HL-60 (cell line): ENCODE measurements around the gene CCZ1.
"Not testable (repeated sequence)": the region's sequence is repeated elsewhere in the genome, so short reads cannot be mapped to it uniquely, and the experiment has no call there.

ENCODE experiments used
- DNase-seq, 2 experiments: peaks; one replicate each; pipeline ENCODE4 v3.0.0-alpha.2; 2010 to 2020; ENCODE audit warnings: low read depth in 1 of 2, low spot score in 1 of 2
- H3K27ac ChIP-seq: fragments of 250-450 bp; sonication (Bioruptor Pico); replicated peaks from 2 replicates; pipeline ENCODE4 v1.5.1; 2020; ENCODE audit warnings: mild to moderate bottlenecking, moderate library complexity
- H3K27me3 ChIP-seq: fragments of 250-450 bp; sonication (Bioruptor Pico); 2 replicates; pipeline ENCODE4 v1.5.1; 2021; ENCODE audit warnings: mild to moderate bottlenecking, moderate library complexity; ENCODE audit not compliant: insufficient read depth, poor library complexity, severe bottlenecking
- H3K4me3 ChIP-seq: replicated peaks from 2 replicates; pipeline ENCODE4 v1.5.1; 2011; ENCODE audit warnings: mild to moderate bottlenecking, control low read depth, low read length; ENCODE audit not compliant: insufficient read depth

The CCZ1 gene

GRCh38 chr7:5904726-5905125, 6.2 kb downstream of the CCZ1 start:
- H3K27ac ChIP-seq, H3K4me3 ChIP-seq, DNase-seq, H3K27me3 ChIP-seq: not testable (repeated sequence)

GRCh38 chr7:5908835-5909234, 10.3 kb downstream of the CCZ1 start:
- H3K27me3 ChIP-seq, H3K27ac ChIP-seq, DNase-seq, H3K4me3 ChIP-seq: not testable (repeated sequence)

- not testable (repeated sequence) for H3K4me3 ChIP-seq, DNase-seq, H3K27ac ChIP-seq, H3K27me3 ChIP-seq
Measured at GRCh38 chr7:5916529-5916928, 18.0 kb downstream of the CCZ1 start.

- H3K4me3 ChIP-seq, H3K27ac ChIP-seq, DNase-seq: not testable (repeated sequence)
Measured at GRCh38 chr7:5924180-5924579, 25.6 kb downstream of the CCZ1 start.

GRCh38 chr7:5924630-5925029, 26.1 kb downstream of the CCZ1 start:
- not testable (repeated sequence) for H3K4me3 ChIP-seq, H3K27ac ChIP-seq, DNase-seq, H3K27me3 ChIP-seq

More at GRCh38 chr7:5924180-5924579, 25.6 kb downstream of the CCZ1 start:
- not testable (repeated sequence) for H3K27me3 ChIP-seq

GRCh38 chr7:5926263-5926870, 27.8 kb downstream of the CCZ1 start:
- H3K27ac ChIP-seq, DNase-seq, H3K4me3 ChIP-seq, H3K27me3 ChIP-seq: not testable (repeated sequence)

GRCh38 chr7:5930290-5930689, 31.8 kb downstream of the CCZ1 start:
- H3K4me3 ChIP-seq, H3K27me3 ChIP-seq, H3K27ac ChIP-seq, DNase-seq: not testable (repeated sequence)

GRCh38 chr7:5931250-5931649, 32.7 kb downstream of the CCZ1 start:
- not testable (repeated sequence) for DNase-seq, H3K27me3 ChIP-seq, H3K4me3 ChIP-seq, H3K27ac ChIP-seq

- H3K27me3 ChIP-seq, H3K4me3 ChIP-seq, H3K27ac ChIP-seq, DNase-seq: not testable (repeated sequence)
Measured at GRCh38 chr7:5931905-5932644, 33.5 kb downstream of the CCZ1 start.

GRCh38 chr7:5934945-5935450, 36.5 kb downstream of the CCZ1 start:
- not testable (repeated sequence) for DNase-seq, H3K27ac ChIP-seq, H3K27me3 ChIP-seq, H3K4me3 ChIP-seq

- H3K27me3 ChIP-seq, DNase-seq, H3K27ac ChIP-seq, H3K4me3 ChIP-seq: not testable (repeated sequence)
Measured at GRCh38 chr7:5963205-5963604, 64.7 kb downstream of the CCZ1 start.

GRCh38 chr7:5963810-5964209, 65.3 kb downstream of the CCZ1 start:
- H3K27ac ChIP-seq, H3K4me3 ChIP-seq, H3K27me3 ChIP-seq, DNase-seq: not testable (repeated sequence)

- not testable (repeated sequence) for H3K27ac ChIP-seq, H3K27me3 ChIP-seq, H3K4me3 ChIP-seq, DNase-seq
Measured at GRCh38 chr7:5970347-5970911, 71.9 kb downstream of the CCZ1 start, which contains the start of gene RSPH10B. RSPH10B (minus strand) TSS chr7:5970689; CDS start chr7:5967116, 3,573 bp downstream.

GRCh38 chr7:5973580-5973979, 75.0 kb downstream of the CCZ1 start:
- DNase-seq, H3K4me3 ChIP-seq, H3K27me3 ChIP-seq, H3K27ac ChIP-seq: not testable (repeated sequence)
